ENCODE measurements around the gene TRMT11.

TRMT11 gene

DNA sequence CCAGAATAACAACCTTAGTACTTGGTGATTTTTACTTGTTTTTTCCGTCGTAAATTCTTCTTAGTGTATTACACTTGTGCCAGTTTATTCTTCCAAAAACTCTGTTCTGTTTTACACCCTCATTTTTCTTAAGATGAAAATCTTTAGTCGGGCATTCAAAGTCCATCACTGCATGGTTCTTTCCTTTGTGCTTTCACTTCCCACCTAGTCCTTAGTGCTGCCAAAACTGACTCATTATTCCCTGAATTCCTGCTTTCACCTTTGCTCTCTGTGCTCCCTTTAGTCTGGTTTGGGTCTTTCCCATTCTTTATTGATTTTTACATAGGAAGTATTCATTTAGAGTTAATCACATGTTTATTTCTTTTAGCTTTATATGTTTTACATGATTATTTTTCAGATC is 3.3 kb downstream of the TRMT11 start:
- peaks cover 6% of the 10 kb centered on the region for H3K36me3 Mint-ChIP-seq (ENCODE audit: low read depth)
- no peaks in the 10 kb centered on the region for H3K27me3 Mint-ChIP-seq (ENCODE audit: low read depth, poor library complexity)
- H3K4me1 Mint-ChIP-seq, result peaks cover 18% of the 10 kb centered on the region
- H3K27ac Mint-ChIP-seq, result no peak overlapping the region
- DNase-seq, result no peak
- TF ChIP-seq, protein P1, sequence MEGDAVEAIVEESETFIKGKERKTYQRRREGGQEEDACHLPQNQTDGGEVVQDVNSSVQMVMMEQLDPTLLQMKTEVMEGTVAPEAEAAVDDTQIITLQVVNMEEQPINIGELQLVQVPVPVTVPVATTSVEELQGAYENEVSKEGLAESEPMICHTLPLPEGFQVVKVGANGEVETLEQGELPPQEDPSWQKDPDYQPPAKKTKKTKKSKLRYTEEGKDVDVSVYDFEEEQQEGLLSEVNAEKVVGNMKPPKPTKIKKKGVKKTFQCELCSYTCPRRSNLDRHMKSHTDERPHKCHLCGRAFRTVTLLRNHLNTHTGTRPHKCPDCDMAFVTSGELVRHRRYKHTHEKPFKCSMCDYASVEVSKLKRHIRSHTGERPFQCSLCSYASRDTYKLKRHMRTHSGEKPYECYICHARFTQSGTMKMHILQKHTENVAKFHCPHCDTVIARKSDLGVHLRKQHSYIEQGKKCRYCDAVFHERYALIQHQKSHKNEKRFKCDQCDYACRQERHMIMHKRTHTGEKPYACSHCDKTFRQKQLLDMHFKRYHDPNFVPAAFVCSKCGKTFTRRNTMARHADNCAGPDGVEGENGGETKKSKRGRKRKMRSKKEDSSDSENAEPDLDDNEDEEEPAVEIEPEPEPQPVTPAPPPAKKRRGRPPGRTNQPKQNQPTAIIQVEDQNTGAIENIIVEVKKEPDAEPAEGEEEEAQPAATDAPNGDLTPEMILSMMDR (IDR thresholded peaks at IDR 0.05), result no peak
- no peaks in the 10 kb centered on the region for H3K9me3 Mint-ChIP-seq
- peak overlapping the region; percentile 18 for H3K4me3 Mint-ChIP-seq

DNA sequence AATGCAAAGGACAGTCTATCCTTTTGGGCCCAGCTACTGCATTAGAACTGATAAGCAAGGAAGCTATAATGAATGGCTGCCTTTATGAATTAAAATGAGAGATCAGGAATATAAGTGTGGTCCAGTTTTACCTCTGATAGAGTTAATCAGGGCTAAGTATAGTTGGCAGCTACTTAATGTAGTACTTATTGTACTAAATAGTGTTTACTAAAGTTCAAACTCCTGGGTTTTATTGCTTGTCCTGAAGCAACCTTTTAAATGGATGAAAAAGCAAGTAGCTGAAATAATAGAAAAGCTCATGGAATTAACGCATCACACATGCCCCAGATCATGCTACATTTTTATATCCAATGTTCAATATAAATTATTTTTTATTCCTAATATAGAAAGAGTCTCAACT is 5.3 kb downstream of the TRMT11 start:
- H3K27ac Mint-ChIP-seq, result no peak overlapping the region
- H3K9me3 Mint-ChIP-seq, result no peaks in the 10 kb centered on the region
- DNase-seq, result no peak
- H3K4me3 Mint-ChIP-seq, result no peak overlapping the region
- TF ChIP-seq, protein P1 (IDR thresholded peaks at IDR 0.05), result no peak
- peaks cover 6% of the 10 kb centered on the region for H3K36me3 Mint-ChIP-seq (ENCODE audit: low read depth)
- no peaks in the 10 kb centered on the region for H3K27me3 Mint-ChIP-seq (ENCODE audit: low read depth, poor library complexity)
- H3K4me1 Mint-ChIP-seq, result peaks cover 23% of the 10 kb centered on the region

DNA sequence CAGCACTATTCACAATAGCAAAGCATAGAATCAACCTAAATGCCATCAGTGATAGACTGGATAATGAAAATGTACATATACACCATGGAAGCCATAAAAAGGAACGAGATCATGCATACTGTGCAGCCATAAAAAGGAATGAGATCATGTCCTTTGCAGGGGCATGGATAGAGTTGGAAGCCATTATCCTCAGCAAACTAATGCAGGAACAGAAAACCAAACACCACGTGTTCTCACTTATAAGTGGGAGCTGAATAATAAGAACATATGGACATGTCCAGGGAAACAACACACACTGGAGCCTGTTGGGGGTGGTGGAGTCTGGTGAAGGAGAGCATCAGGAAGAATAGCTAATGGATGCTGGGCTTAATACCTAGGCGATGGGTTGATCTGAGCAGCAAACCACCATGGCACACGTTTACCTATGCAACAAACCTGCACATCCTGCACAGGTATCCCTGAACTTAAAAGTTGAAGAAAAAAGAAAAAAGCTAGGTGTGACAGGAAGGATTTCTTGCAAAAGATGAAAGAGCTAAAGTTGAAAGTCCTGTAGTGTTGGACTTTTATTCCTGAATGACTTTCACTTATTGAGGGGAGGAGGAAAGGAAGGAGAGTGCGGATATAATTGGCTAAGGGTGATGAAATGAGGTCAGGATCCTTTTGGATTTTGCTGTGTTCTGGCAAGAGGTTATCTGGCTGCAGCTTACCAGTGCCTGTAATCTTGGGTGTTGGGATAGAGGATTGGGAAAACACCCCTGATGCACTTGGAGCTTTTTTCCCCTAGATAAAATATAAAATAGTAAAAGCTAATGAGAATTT is 8.5 kb downstream of the TRMT11 start:
- DNase-seq, result no peak
- Mint-ChIP-seq H3K27ac (no peak overlapping the region), H3K36me3 (ENCODE audit: low read depth) (peaks cover 24% of the 10 kb centered on the region), H3K27me3 (ENCODE audit: low read depth, poor library complexity) (no peaks in the 10 kb centered on the region), H3K9me3 (no peaks in the 10 kb centered on the region), H3K4me1 (peaks cover 23% of the 10 kb centered on the region), H3K4me3 (no peak overlapping the region)
- TF ChIP-seq, protein P1 (IDR thresholded peaks at IDR 0.05), result no peak

DNA sequence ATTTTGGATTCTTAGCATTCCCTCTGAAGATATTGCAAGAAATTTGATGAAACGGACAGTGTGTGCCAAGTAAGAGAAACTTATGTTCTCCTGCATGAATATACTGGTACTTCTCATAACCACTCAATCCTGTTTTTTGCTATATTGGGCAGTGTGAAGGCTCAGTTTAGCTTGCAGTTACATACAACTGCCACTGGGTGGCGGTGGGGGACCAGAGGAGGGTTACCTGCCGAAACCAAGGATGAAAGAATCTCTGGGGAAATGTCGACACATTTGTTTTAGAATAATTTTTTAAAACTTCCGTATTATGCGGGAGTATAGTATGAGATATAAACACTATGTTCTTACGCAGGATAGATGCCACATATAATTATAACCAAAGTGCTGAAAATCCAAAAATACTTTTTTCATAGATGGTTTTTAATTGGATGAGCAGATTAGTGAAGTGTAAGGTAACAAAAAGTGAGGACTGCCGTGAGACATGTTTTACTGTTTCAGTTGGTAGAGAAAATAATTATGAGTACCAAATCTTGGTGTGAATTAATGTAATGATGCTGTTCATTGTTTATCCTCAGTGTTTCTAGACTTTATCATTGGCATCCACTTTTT is 9.7 kb downstream of the TRMT11 start:
- Mint-ChIP-seq H3K36me3 (ENCODE audit: low read depth) (peaks cover 33% of the 10 kb centered on the region), H3K27ac (no peak overlapping the region), H3K4me1 (peaks cover 17% of the 10 kb centered on the region), H3K9me3 (no peaks in the 10 kb centered on the region), H3K27me3 (ENCODE audit: low read depth, poor library complexity) (no peaks in the 10 kb centered on the region), H3K4me3 (no peak overlapping the region)
- TF ChIP-seq, protein P1 (IDR thresholded peaks at IDR 0.05), result peak; percentile 98
- DNase-seq, result peak; percentile 75

DNA sequence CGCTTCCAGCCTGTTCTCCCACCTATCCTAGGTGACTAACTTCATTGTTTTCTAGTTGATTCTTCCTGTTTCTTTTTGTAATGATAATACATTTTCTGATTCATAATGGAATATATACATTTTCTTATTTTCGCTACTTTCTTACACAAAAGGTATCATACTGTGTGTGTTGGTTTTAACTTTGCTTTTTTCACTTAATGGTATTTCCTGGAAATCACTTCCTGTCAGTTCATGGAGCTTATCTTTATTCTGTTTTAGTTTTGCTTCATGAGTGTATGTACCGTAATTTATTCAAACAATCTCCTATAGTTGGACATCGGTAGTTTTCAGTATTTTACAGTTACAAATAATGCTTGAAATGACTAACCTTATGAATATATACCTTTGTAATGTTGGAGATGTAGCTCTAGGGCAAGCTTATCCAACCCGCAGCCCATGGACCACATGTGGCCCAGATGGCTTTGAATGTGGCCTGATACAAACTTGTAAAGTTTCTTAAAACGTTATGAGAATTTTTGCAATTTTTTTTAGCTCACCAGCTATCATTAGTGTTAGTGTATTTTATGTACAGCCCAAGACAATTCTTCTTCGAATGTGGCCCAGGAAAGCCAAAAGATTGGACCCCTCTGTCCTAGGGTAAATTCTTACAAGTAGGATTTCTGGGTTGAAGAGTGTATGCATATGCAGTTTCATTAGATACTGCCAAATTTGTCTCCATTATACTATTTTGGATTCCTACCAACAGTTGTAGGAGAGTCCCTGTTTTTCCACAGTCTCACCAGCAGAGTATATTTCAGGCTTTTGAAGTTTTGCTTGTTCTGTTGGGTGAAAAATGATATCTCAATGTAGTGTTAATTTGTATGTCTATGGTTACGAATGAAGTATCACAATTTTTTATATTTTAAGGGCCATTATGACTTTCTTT is 16.7 kb downstream of the TRMT11 start:
- no peaks in the 10 kb centered on the region for H3K4me1 Mint-ChIP-seq
- H3K27me3 Mint-ChIP-seq (ENCODE audit: low read depth, poor library complexity), result no peaks in the 10 kb centered on the region
- no peaks in the 10 kb centered on the region for H3K9me3 Mint-ChIP-seq
- no peak for DNase-seq
- no peak overlapping the region for H3K27ac Mint-ChIP-seq
- TF ChIP-seq, protein P1 (IDR thresholded peaks at IDR 0.05), result no peak
- H3K36me3 Mint-ChIP-seq (ENCODE audit: low read depth), result peaks cover 80% of the 10 kb centered on the region
- no peak overlapping the region for H3K4me3 Mint-ChIP-seq
